HCT116 (cell line): ENCODE results near the gene XPNPEP1. TPM values are rescaled to one million over a fixed set of nuclear protein-coding genes. Genes with fewer than 3 reads are reported as not detected.

Experiments used
- ATAC-seq: fragments of 200-7000 bp; cut with Tn5 transposase; 2 replicates; pipeline ENCODE4 v1.9.1; 2020; ENCODE audit warnings: mild to moderate bottlenecking, moderate library complexity
- BruUV-seq: library from RNA; stranded (reverse); fragments of 400-500 nt; replicated peaks from 2 replicates; lab custom pipeline; 2021; lab: Mats Ljungman, UMichigan
- CTCF ChIA-PET: fragments of 300-600 bp; sonication (Branson Sonifier 250); formaldehyde crosslinking; loops from one replicate; lab custom pipeline; 2021; ENCODE audit warnings: antibody characterized with exemption; lab: Charles Lee
- POLR2A ChIA-PET: fragments of 300-600, 350-600 bp; sonication (Branson Sonifier 250); formaldehyde crosslinking; loops from one replicate; lab custom pipeline; 2021; ENCODE audit warnings: antibody characterized with exemption; lab: Charles Lee
- RAD21 ChIA-PET, 2 experiments: fragments of 300-600 bp; sonication (Branson Sonifier 250); formaldehyde crosslinking; loops; one replicate each; lab custom pipeline; 2023; ENCODE audit warnings: low total read pairs in 2 of 2; ENCODE audit not compliant: uncharacterized antibody in 2 of 2, unreplicated experiment in 2 of 2, low non-redundant PET in 1 of 2; lab: Charles Lee
- DNase-seq: peaks from one replicate; pipeline ENCODE4 v3.0.0-alpha.2; 2010; ENCODE audit warnings: low read depth, low spot score
- H2AFZ ChIP-seq: fragments of 200-600 bp; shearing (Covaris generic), sonication (generic); 2 replicates; pipeline ENCODE4 v1.6.1; 2017; ENCODE audit warnings: low read depth, mixed run types, mixed read lengths, antibody characterized with exemption, low read length; ENCODE audit not compliant: poor library complexity, severe bottlenecking
- H3K27ac ChIP-seq: 2 replicates; pipeline ENCODE4 v1.5.1; 2012; ENCODE audit warnings: low read depth, low read length
- H3K27me3 ChIP-seq: fragments of 200-600 bp; sonication (generic); 2 replicates; pipeline ENCODE4 v1.6.1; 2016; ENCODE audit warnings: mixed run types, low read length, mixed read lengths; ENCODE audit not compliant: insufficient read depth
- H3K36me3 ChIP-seq, 2 experiments: fragments of 200-500 bp in 1 of 2; fragments of 200-600 bp in 1 of 2; sonication (Bioruptor generic) in 1 of 2; sonication (generic) in 1 of 2; 2 replicates each; pipeline versions ENCODE4 v1.5.1 to v1.6.1; 2014 to 2016; ENCODE audit warnings: low read length in 2 of 2, inconsistent platforms in 1 of 2, mixed read lengths in 1 of 2, mixed run types in 1 of 2; ENCODE audit not compliant: insufficient read depth in 2 of 2, control insufficient read depth in 1 of 2
- H3K4me1 ChIP-seq, 2 experiments: fragments of 200-600 bp in 1 of 2; sonication (generic) in 1 of 2; 2 replicates each; pipeline versions ENCODE4 v1.5.1 to v1.6.1; 2012 to 2017; ENCODE audit warnings: low read length in 2 of 2, inconsistent platforms in 1 of 2, mild to moderate bottlenecking in 1 of 2, mixed read lengths in 1 of 2, mixed run types in 1 of 2, moderate library complexity in 1 of 2; ENCODE audit not compliant: insufficient read depth in 2 of 2, control insufficient read depth in 1 of 2
- H3K4me2 ChIP-seq: fragments of 200-600 bp; sonication (generic); 2 replicates; pipeline ENCODE4 v1.6.1; 2017; ENCODE audit warnings: mixed run types, low read length, mixed read lengths
- H3K4me3 ChIP-seq, 2 experiments: fragments of 200-600 bp in 1 of 2; sonication (generic) in 1 of 2; replicated peaks in 1 of 2; 2 replicates each; pipeline ENCODE4 v1.5.1; 2011 to 2016; ENCODE audit warnings: low read length in 2 of 2, control low read depth in 1 of 2, low read depth in 1 of 2, mild to moderate bottlenecking in 1 of 2, mixed read lengths in 1 of 2, mixed run types in 1 of 2
- H3K79me2 ChIP-seq: fragments of 200-600 bp; sonication (generic); 2 replicates; pipeline ENCODE4 v1.6.1; 2017; ENCODE audit warnings: mild to moderate bottlenecking, mixed run types, low read length, moderate library complexity, mixed read lengths; ENCODE audit not compliant: insufficient read depth
- H3K9ac ChIP-seq: fragments of 200-600 bp; sonication (generic); 2 replicates; pipeline ENCODE4 v1.6.1; 2016; ENCODE audit warnings: low read length, mixed read lengths
- H3K9me2 ChIP-seq: fragments of 200-600 bp; sonication (generic), shearing (Covaris generic); 2 replicates; pipeline ENCODE4 v1.6.1; 2017; ENCODE audit warnings: mixed run types, mild to moderate bottlenecking, moderate library complexity; ENCODE audit not compliant: insufficient read depth
- H3K9me3 ChIP-seq, 2 experiments: fragments of 200-500 bp in 1 of 2; fragments of 200-600 bp in 1 of 2; sonication (Bioruptor generic) in 1 of 2; sonication (generic) in 1 of 2; 2 replicates each; pipeline ENCODE4 v1.6.1; 2014 to 2017; ENCODE audit warnings: low read length in 2 of 2, mixed read lengths in 2 of 2, inconsistent platforms in 1 of 2, low read depth in 1 of 2, mild to moderate bottlenecking in 1 of 2, mixed run types in 1 of 2, moderate library complexity in 1 of 2; ENCODE audit not compliant: control insufficient read depth in 1 of 2, insufficient read depth in 1 of 2
- H4K20me1 ChIP-seq: fragments of 200-600 bp; sonication (generic), shearing (Covaris generic); 2 replicates; pipeline ENCODE4 v1.6.1; 2017; ENCODE audit warnings: mixed run types, mild to moderate bottlenecking, moderate library complexity; ENCODE audit not compliant: insufficient read depth
- CEBPB ChIP-seq: IDR thresholded peaks from 2 replicates; pipeline ENCODE4 v1.6.1; 2012; ENCODE audit warnings: low read depth
- EGR1 ChIP-seq: IDR thresholded peaks from 2 replicates; pipeline ENCODE4 v1.6.1; 2012; ENCODE audit warnings: low read depth
- ELF1 ChIP-seq: IDR thresholded peaks from 2 replicates; pipeline ENCODE4 v1.6.1; 2012; ENCODE audit warnings: low read depth, borderline replicate concordance
- EZH2 ChIP-seq: fragments of 200-600 bp; sonication (generic); IDR thresholded peaks from 2 replicates; pipeline ENCODE4 v1.6.1; 2017; ENCODE audit warnings: antibody characterized with exemption, mixed run types
- EZH2phosphoT487 ChIP-seq: fragments of 200-600 bp; IDR thresholded peaks from 2 replicates; pipeline ENCODE4 v1.6.1; 2018; ENCODE audit warnings: antibody characterized with exemption, borderline replicate concordance
- JUND ChIP-seq: IDR thresholded peaks from 2 replicates; pipeline ENCODE4 v1.6.1; 2012
- POLR2AphosphoS5 ChIP-seq: IDR thresholded peaks from 2 replicates; pipeline ENCODE4 v1.6.1; 2011; ENCODE audit warnings: mild to moderate bottlenecking, low read depth, low read length, moderate library complexity
- SIN3A ChIP-seq: IDR thresholded peaks from 2 replicates; pipeline ENCODE4 v1.6.1; 2012; ENCODE audit warnings: low read depth
- SP1 ChIP-seq: IDR thresholded peaks from 2 replicates; pipeline ENCODE4 v1.6.1; 2012; ENCODE audit warnings: low read depth
- SRF ChIP-seq: IDR thresholded peaks from 2 replicates; pipeline ENCODE4 v1.6.1; 2012; ENCODE audit warnings: low read depth
- TCF7L2 ChIP-seq: IDR thresholded peaks from 2 replicates; pipeline ENCODE4 v1.7.0; 2011; ENCODE audit warnings: borderline replicate concordance, inconsistent platforms; ENCODE audit not compliant: insufficient read depth, insufficient read length; ENCODE audit errors: extremely low read depth
- YY1 ChIP-seq: IDR thresholded peaks from 2 replicates; pipeline ENCODE4 v1.6.1; 2011; ENCODE audit warnings: low read length, low read depth, moderate library complexity, mild to moderate bottlenecking; ENCODE audit not compliant: insufficient replicate concordance; ENCODE audit errors: extremely low read depth
- ZNF274 ChIP-seq: fragments of 200-500 bp; sonication (Bioruptor generic); IDR thresholded peaks from 2 replicates; pipeline ENCODE4 v1.6.1; 2014; ENCODE audit warnings: mild to moderate bottlenecking, low read depth, low read length, inconsistent platforms
- intact Hi-C: fragments of 100-400 bp; cut with micrococcal nuclease; formaldehyde crosslinking; loops from 2 replicates; pipeline ENCODE4 v1.10.0; 2022
- total RNA-seq: library from RNA; stranded (reverse); gene quantifications from one replicate; pipeline ENCODE4 v1.2.1, GENCODE V29; 2021; ENCODE audit not compliant: unreplicated experiment
- TF ChIP-seq, protein P1 (sequence below): IDR thresholded peaks from 2 replicates; pipeline ENCODE4 v1.6.1; 2012; ENCODE audit warnings: low read depth
- TF ChIP-seq, protein P2 (sequence below): IDR thresholded peaks from 2 replicates; pipeline ENCODE4 v1.6.1; 2011; ENCODE audit warnings: mild to moderate bottlenecking, low read length, moderate library complexity; ENCODE audit not compliant: insufficient replicate concordance; ENCODE audit errors: extremely low read depth
- TF ChIP-seq, protein P3 (sequence below): IDR thresholded peaks from 2 replicates; pipeline ENCODE4 v1.6.1; 2012

XPNPEP1 gene
- total RNA-seq, 1 experiment from 2014 or later: 87.3 TPM

DNA sequence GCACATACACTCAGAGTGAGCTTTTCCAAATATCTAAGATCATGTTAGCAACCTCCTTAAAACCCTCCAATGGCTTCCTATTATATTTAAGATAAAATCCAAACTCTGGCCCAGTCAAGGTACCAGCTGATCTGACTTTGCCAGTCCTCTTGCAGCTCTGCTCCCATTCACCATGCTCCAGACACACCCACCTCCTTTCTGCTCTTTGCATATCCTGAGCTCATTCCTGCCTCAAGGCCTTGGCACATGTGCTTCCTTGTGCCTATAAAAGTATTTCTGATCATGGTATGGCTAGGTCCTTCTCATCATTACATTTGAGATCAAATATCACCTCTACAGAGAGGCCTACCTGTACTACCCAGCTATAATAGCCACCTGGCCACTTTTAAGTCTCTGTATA lies 27.5 kb downstream of the XPNPEP1 start:
- Histone ChIP-seq H3K4me2 (no peak overlapping the region), H4K20me1 (no peaks in the 10 kb centered on the region), H2AFZ (no peak overlapping the region), H3K9me2 (no peaks in the 10 kb centered on the region), H3K27me3 (no peaks in the 10 kb centered on the region), H3K27ac (no peak overlapping the region), H3K9me3 (no peaks in the 10 kb centered on the region), H3K9ac (no peak overlapping the region), H3K36me3 (peaks cover 9 to 13% of the 10 kb centered on the region in 2 experiments; a peak in 3 of 4 replicates), H3K79me2 (peaks cover 22% of the 10 kb centered on the region; the same call in 1 of the 2 replicates), H3K4me3 (no peak overlapping the region), H3K4me1 (peaks cover 0 to 4% of the 10 kb centered on the region in 2 experiments; a peak in 1 of 4 replicates)
- TF ChIP-seq SIN3A: no peak
- TF ChIP-seq JUND: no peak
- TF ChIP-seq CEBPB: no peak
- TF ChIP-seq, protein P1, sequence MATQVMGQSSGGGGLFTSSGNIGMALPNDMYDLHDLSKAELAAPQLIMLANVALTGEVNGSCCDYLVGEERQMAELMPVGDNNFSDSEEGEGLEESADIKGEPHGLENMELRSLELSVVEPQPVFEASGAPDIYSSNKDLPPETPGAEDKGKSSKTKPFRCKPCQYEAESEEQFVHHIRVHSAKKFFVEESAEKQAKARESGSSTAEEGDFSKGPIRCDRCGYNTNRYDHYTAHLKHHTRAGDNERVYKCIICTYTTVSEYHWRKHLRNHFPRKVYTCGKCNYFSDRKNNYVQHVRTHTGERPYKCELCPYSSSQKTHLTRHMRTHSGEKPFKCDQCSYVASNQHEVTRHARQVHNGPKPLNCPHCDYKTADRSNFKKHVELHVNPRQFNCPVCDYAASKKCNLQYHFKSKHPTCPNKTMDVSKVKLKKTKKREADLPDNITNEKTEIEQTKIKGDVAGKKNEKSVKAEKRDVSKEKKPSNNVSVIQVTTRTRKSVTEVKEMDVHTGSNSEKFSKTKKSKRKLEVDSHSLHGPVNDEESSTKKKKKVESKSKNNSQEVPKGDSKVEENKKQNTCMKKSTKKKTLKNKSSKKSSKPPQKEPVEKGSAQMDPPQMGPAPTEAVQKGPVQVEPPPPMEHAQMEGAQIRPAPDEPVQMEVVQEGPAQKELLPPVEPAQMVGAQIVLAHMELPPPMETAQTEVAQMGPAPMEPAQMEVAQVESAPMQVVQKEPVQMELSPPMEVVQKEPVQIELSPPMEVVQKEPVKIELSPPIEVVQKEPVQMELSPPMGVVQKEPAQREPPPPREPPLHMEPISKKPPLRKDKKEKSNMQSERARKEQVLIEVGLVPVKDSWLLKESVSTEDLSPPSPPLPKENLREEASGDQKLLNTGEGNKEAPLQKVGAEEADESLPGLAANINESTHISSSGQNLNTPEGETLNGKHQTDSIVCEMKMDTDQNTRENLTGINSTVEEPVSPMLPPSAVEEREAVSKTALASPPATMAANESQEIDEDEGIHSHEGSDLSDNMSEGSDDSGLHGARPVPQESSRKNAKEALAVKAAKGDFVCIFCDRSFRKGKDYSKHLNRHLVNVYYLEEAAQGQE: no peak
- no peak for TF ChIP-seq POLR2AphosphoS5
- no peak for TF ChIP-seq TCF7L2
- TF ChIP-seq SRF: no peak
- no peak for TF ChIP-seq ZNF274
- no peak for TF ChIP-seq EZH2
- TF ChIP-seq, protein P2, sequence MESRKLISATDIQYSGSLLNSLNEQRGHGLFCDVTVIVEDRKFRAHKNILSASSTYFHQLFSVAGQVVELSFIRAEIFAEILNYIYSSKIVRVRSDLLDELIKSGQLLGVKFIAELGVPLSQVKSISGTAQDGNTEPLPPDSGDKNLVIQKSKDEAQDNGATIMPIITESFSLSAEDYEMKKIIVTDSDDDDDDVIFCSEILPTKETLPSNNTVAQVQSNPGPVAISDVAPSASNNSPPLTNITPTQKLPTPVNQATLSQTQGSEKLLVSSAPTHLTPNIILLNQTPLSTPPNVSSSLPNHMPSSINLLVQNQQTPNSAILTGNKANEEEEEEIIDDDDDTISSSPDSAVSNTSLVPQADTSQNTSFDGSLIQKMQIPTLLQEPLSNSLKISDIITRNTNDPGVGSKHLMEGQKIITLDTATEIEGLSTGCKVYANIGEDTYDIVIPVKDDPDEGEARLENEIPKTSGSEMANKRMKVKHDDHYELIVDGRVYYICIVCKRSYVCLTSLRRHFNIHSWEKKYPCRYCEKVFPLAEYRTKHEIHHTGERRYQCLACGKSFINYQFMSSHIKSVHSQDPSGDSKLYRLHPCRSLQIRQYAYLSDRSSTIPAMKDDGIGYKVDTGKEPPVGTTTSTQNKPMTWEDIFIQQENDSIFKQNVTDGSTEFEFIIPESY: no peak
- TF ChIP-seq EZH2phosphoT487: no peak
- no peak for TF ChIP-seq YY1
- no peak for TF ChIP-seq EGR1
- TF ChIP-seq, protein P3, sequence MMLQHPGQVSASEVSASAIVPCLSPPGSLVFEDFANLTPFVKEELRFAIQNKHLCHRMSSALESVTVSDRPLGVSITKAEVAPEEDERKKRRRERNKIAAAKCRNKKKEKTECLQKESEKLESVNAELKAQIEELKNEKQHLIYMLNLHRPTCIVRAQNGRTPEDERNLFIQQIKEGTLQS: no peak
- no peak for TF ChIP-seq SP1
- TF ChIP-seq ELF1: no peak
- ChIA-PET RAD21 (no interaction called here), CTCF (interaction anchor here (4.8 kb wide), 1 partner anchor 12 kb away, joined by 28 read pairs; no protein-coding TSS in a partner anchor), POLR2A (no interaction called here)
- no peak for ATAC-seq
- intact Hi-C loops: no loop called here
- no TSS peak for BruUV-seq
- no peak for DNase-seq
